Ovary (tissue), 3 donors: ENCODE data around the gene STOML1.

Source experiments
- CTCF ChIP-seq, 3 donors: fragments of 450-650 bp in 2 of 3; fragments of 200-600 bp in 1 of 3; IDR thresholded peaks; one replicate each; pipeline versions ENCODE4 v1.5.1 to v1.8.0; 2016 to 2022; ENCODE audit warnings: antibody characterized with exemption in 3 of 3, mild to moderate bottlenecking in 1 of 3
- EP300 ChIP-seq: sonication (generic); formaldehyde crosslinking; IDR thresholded peaks from one replicate; pipeline ENCODE4 v1.6.1; 2017; ENCODE audit warnings: antibody characterized with exemption
- POLR2A ChIP-seq: fragments of 450-650 bp; IDR thresholded peaks from one replicate; pipeline ENCODE4 v1.6.1; 2017; ENCODE audit warnings: antibody characterized with exemption, mild to moderate bottlenecking, moderate library complexity
- donor health status: DM: no; HTN: no; CAD: no.

GRCh38 chr15:73986776-73987056 lies 5.4 kb downstream of the STOML1 start:
- TF ChIP-seq CTCF (IDR thresholded peaks at IDR 0.05) (no peak), POLR2A (no peak), EP300 (no peak)
